ENCODE data around the gene IFI16.

GRCh38 chr1:158976219-158976618, 33.5 kb upstream of the IFI16 start:
- TF ChIP-seq CTCF (IDR thresholded peaks at IDR 0.05): no peak
- TF ChIP-seq POLR2A (IDR thresholded peaks at IDR 0.05): no peak

Data from testis (tissue), 2 donors.